Measurements from ENCODE around the gene TMEM245. TPM values are rescaled to one million over a fixed set of nuclear protein-coding genes. Genes with fewer than 3 reads are reported as not detected.

The TMEM245 gene
- total and polyA plus RNA-seq, 2 donors (not counting 1 experiment from before 2014, with no cell fraction given): 6.3 to 34.3 TPM

DNA sequence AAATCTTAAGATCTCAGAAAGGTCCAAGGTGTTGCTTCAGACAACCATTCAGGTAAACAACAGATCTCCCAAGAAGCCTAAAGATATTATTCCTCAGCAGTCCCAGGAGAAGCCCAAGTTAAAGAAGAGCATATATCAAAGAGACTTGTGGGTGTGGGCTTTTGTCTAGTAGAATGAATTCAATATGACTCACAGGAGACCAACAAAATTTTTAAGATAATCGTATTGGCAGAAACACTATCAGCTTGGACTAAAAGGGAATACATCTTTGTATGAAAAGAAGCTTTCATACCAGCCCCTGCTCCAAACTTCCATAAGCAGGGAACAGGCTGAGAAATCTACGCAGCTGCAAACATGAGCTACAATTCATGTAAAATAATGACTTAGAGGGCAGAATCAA, 116.6 kb downstream of the TMEM245 start:
- no peaks in the 10 kb centered on the region for H3K27me3 ChIP-seq (replicated peaks in 1 of 4; ENCODE audit: control extremely low read depth in 1 of 4, control insufficient read depth in 3 of 4, insufficient read depth in 4 of 4, low read length in 3 of 4)
- no peak for DNase-seq
- no peak overlapping the region for H3K4me3 ChIP-seq (ENCODE audit: control extremely low read depth in 1 of 5, extremely low read depth in 1 of 5, insufficient read depth in 1 of 5, low read depth in 2 of 5, low read length in 4 of 5)
- no peaks in the 10 kb centered on the region for H3K4me1 ChIP-seq (ENCODE audit: control insufficient read depth in 2 of 2, insufficient read depth in 2 of 2, low read length in 2 of 2)
- H3K4me1 Mint-ChIP-seq: no peaks in the 10 kb centered on the region
- TF ChIP-seq, protein P1, sequence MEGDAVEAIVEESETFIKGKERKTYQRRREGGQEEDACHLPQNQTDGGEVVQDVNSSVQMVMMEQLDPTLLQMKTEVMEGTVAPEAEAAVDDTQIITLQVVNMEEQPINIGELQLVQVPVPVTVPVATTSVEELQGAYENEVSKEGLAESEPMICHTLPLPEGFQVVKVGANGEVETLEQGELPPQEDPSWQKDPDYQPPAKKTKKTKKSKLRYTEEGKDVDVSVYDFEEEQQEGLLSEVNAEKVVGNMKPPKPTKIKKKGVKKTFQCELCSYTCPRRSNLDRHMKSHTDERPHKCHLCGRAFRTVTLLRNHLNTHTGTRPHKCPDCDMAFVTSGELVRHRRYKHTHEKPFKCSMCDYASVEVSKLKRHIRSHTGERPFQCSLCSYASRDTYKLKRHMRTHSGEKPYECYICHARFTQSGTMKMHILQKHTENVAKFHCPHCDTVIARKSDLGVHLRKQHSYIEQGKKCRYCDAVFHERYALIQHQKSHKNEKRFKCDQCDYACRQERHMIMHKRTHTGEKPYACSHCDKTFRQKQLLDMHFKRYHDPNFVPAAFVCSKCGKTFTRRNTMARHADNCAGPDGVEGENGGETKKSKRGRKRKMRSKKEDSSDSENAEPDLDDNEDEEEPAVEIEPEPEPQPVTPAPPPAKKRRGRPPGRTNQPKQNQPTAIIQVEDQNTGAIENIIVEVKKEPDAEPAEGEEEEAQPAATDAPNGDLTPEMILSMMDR (IDR thresholded peaks at IDR 0.05): no peak
- no peak for TF ChIP-seq EZH2 (IDR thresholded peaks at IDR 0.05; ENCODE audit: borderline replicate concordance, insufficient read depth, low read depth, low read length, poor library complexity, severe bottlenecking)
- H3K36me3 ChIP-seq (replicated peaks in 1 of 2; ENCODE audit: control extremely low read depth in 1 of 2, control insufficient read depth in 1 of 2, extremely low read depth in 1 of 2, insufficient read depth in 2 of 2, low read length in 1 of 2): no peaks in the 10 kb centered on the region
- H3K9me3 Mint-ChIP-seq (ENCODE audit: insufficient read depth): peaks cover 2% of the 10 kb centered on the region
- ChIA-PET CTCF (interaction anchor here (0.6 kb wide), 1 partner anchor 452 kb away, joined by 3 read pairs; no protein-coding TSS in a partner anchor), POLR2A (no interaction called here)
- WGBS (ENCODE audit: insufficient coverage): 100% methylated on average over 1 of the region's 2 CpGs
- H3K9ac ChIP-seq (ENCODE audit: low read length): no peak overlapping the region
- H3K79me2 ChIP-seq (ENCODE audit: control insufficient read depth, insufficient read depth, low read length): no peaks in the 10 kb centered on the region
- H3K27me3 Mint-ChIP-seq: peaks cover 4% of the 10 kb centered on the region
- H3K27ac ChIP-seq (ENCODE audit: low read length in 2 of 2): no peak overlapping the region
- no peak overlapping the region for H3K4me2 ChIP-seq (replicated peaks; ENCODE audit: low read depth, low read length, poor library complexity, severe bottlenecking)
- no peak overlapping the region for H2AFZ ChIP-seq (ENCODE audit: insufficient read depth, low read depth, low read length, poor library complexity, severe bottlenecking)
- H3K9me3 ChIP-seq (ENCODE audit: control extremely low read depth in 1 of 3, control insufficient read depth in 2 of 3, insufficient read depth in 1 of 3, low read length in 2 of 3): peaks cover 6 to 10% (median 7%) of the 10 kb centered on the region in 3 donors
- no peaks in the 10 kb centered on the region for H4K20me1 ChIP-seq (ENCODE audit: control insufficient read depth, insufficient read depth, low read length, poor library complexity, severe bottlenecking)
- intact Hi-C loops (cut with micrococcal nuclease): no loop called here
- no peak overlapping the region for H3K27ac Mint-ChIP-seq
- no peak overlapping the region for H3K4me3 Mint-ChIP-seq
- ATAC-seq (ENCODE audit: low read depth): no peak

DNA sequence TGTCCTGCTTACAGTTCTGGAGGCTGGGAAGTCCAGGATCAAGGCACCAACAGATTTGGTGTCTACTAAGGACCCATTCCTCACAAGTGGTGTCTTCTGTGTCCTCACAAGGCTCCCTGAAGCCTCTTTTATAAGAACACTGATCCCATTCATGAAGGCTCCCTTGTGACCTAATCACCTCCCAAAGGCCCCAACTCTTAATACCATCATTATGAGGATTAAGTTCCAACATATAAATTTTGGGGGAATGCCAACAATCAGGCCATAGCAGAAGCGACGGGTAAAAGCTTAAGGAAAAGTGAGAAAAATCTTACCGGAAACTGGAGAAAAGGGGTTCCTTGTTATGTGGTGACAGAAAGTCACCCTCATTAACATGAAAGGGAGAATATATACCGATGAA, 117.6 kb downstream of the TMEM245 start:
- no peaks in the 10 kb centered on the region for H3K4me1 ChIP-seq (ENCODE audit: control insufficient read depth in 2 of 2, insufficient read depth in 2 of 2, low read length in 2 of 2)
- no peak overlapping the region for H3K9ac ChIP-seq (ENCODE audit: low read length)
- no peak overlapping the region for H3K27ac ChIP-seq (ENCODE audit: low read length in 2 of 2)
- H3K4me2 ChIP-seq (replicated peaks; ENCODE audit: low read depth, low read length, poor library complexity, severe bottlenecking): no peak overlapping the region
- DNase-seq (no peak), ATAC-seq (ENCODE audit: low read depth) (no peak)
- H3K9me3 Mint-ChIP-seq (ENCODE audit: insufficient read depth): peaks cover 2% of the 10 kb centered on the region
- H2AFZ ChIP-seq (ENCODE audit: insufficient read depth, low read depth, low read length, poor library complexity, severe bottlenecking): no peak overlapping the region
- H3K4me1 Mint-ChIP-seq: no peaks in the 10 kb centered on the region
- no peaks in the 10 kb centered on the region for H4K20me1 ChIP-seq (ENCODE audit: control insufficient read depth, insufficient read depth, low read length, poor library complexity, severe bottlenecking)
- peaks cover 6 to 10% (median 7%) of the 10 kb centered on the region in 3 donors for H3K9me3 ChIP-seq (ENCODE audit: control extremely low read depth in 1 of 3, control insufficient read depth in 2 of 3, insufficient read depth in 1 of 3, low read length in 2 of 3)
- 100% methylated on average over 4 of the region's 4 CpGs for WGBS (ENCODE audit: insufficient coverage)
- no peak for TF ChIP-seq EZH2 (IDR thresholded peaks at IDR 0.05; ENCODE audit: borderline replicate concordance, insufficient read depth, low read depth, low read length, poor library complexity, severe bottlenecking)
- TF ChIP-seq, protein P1 (IDR thresholded peaks at IDR 0.05): no peak
- ChIA-PET CTCF (no interaction called here), POLR2A (no interaction called here)
- peaks cover under 1% of the 10 kb centered on the region for H3K27me3 Mint-ChIP-seq
- H3K27me3 ChIP-seq (replicated peaks in 1 of 4; ENCODE audit: control extremely low read depth in 1 of 4, control insufficient read depth in 3 of 4, insufficient read depth in 4 of 4, low read length in 3 of 4): no peaks in the 10 kb centered on the region
- H3K27ac Mint-ChIP-seq: no peak overlapping the region
- no peaks in the 10 kb centered on the region for H3K36me3 ChIP-seq (replicated peaks in 1 of 2; ENCODE audit: control extremely low read depth in 1 of 2, control insufficient read depth in 1 of 2, extremely low read depth in 1 of 2, insufficient read depth in 2 of 2, low read length in 1 of 2)
- intact Hi-C loops (cut with micrococcal nuclease): no loop called here
- H3K79me2 ChIP-seq (ENCODE audit: control insufficient read depth, insufficient read depth, low read length): no peaks in the 10 kb centered on the region
- H3K4me3 ChIP-seq (ENCODE audit: control extremely low read depth in 1 of 5, extremely low read depth in 1 of 5, insufficient read depth in 1 of 5, low read depth in 2 of 5, low read length in 4 of 5): no peak overlapping the region
- H3K4me3 Mint-ChIP-seq: no peak overlapping the region
